COLO668 (cell line): ENCODE results near the gene REG1A.

Experiments used
- DNase-seq: peaks from one replicate; lab custom pipeline; 2025; ENCODE audit not compliant: unreplicated experiment; lab: John Stamatoyannopoulos, UW

REG1A gene

DNA sequence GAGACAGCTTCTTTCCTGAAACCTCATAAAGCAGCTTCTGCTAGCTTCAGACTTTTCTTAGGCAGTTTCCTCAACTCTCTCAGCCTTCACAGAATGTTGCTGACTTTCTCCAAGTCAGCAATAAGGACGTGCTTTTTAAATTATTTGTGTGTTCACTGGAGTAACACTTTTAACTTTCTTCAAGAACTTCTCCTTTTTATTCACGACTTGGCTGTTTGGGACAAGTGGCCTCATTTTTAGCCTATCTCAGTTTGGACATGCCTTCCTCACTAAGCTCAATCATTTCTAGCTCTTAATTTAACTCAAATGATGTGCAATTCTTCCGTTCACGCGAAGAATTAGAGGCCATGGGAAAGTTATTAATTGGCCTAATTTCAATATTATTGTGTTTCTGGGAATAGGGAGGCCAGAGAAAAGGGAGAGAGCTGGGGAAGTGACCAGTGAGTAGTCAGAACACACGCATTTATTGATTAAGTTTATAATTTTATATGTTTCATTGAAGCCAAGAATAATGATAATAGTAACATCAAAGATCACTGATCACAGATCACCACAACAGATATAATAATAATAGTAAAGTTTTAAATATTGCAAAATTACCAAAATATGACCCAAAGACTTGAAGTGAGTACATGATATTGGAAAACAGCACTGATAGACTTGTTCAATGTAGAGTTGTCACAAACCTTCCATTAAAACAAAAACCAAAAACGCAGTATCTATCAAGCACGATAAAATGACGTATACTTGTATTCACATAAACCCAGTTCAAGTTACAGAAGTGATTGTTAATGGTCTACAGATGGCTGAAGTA, 4.8 kb downstream of the REG1A start:
- no peak for DNase-seq

DNA sequence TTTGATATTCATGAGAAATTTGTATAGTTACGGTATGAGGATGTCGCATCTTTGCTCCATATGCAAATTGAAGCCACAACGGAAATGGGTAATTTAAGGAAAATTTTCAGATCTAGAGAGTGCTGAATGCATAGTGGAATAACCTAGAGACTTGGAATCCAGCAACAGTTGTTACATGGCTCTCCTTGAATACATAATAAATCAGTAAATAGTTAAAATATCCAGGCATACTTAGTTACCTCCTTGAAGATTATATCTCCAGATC, 5.4 kb downstream of the REG1A start:
- DNase-seq, result no peak

DNA sequence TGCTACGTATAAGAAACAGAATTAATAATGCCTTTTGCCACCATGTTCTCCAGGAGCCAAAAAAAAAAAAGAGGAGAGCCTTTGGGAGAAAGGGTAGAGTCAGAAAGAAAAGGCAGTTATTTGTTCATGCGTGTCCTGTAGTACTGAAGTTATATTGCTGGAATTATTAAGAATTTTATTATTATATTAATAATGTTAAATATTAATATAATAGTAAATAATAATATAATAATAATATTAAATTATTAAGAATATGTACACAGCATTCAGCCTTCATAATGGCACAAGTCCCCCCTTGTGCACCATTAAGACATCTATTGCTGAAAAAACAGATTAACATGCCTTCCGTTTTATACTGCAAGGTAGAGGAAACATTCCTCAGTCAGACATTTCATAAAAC, 8.1 kb downstream of the REG1A start:
- no peak for DNase-seq

- no peak for DNase-seq
Measured at GRCh38 chr2:79129260-79129659, 9.0 kb downstream of the REG1A start.

GRCh38 chr2:79129804-79130203, 9.5 kb downstream of the REG1A start:
- no peak for DNase-seq

DNA sequence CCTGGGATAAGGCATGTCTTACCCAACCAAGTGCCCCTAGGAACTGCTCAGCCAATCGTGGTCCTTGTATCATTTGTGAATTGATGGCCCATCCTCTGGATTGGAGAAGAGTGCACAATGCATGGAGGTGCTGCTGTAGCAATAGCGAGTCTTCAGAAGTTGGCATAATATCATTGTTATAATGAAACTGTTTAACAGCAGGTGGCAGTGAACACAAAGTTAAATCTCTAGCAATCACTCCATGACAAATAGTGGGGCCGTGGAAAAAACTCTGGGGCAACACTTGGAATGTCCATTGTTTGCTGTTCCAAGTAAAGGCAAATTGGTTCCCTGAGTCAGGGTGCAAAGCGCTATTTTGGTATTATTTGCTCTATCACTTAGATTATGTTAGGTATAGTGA, 11.4 kb downstream of the REG1A start:
- DNase-seq, result no peak

DNA sequence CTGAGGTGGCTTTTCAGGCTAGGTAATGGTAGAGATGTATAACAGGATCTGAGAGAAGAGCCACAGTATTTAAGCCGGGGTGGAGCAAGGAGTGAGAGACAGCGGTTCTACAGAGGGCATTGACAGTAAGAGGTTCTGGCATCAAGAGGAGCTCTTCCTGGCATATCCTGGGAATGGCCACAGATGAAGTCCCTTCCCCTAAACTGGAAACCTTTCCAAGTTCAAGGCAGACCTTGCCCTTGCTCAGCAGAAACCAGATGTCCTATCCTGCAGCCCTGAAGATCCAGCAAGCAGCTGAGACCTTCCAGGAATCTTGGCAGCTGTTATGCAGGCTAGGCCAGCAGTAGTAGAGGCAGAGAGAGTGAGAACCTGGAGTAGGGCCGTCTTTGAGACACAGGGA, 18.1 kb downstream of the REG1A start:
- no peak for DNase-seq

- DNase-seq, result no peak
Measured at GRCh38 chr2:79139423-79139822, 19.1 kb downstream of the REG1A start.

DNA sequence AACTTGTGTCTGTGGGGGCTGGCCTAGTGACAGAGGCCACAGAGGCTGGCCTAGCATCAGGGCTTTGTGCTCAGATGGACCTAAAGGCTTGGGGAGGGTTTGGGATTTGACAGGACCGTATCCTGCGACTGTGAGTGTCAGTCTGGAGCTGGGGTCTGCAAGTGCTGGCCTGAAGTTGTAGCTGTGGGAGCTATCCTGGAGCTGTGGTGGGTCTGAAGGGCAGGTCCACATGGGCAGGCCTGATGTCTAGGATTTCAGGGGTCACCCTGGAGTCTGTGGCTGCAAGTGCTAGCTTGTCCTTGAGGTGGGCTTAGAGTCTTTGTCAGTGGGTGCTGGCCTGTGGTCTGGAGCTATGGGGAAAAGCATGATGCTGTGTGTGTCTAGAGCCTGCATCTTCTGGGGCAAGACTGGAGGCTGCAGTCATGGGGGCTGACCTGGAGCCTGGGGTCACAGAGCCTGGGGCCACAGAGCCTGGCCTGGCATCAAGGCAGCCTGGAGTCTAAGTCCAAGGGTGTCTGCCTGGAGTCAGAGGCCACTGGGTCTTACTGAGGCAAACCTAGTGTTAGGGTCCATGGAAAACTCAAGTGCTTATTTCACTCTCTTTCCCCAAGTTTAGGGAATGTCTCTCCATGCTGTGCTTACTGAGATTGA, 35.7 kb downstream of the REG1A start:
- no peak for DNase-seq

DNA sequence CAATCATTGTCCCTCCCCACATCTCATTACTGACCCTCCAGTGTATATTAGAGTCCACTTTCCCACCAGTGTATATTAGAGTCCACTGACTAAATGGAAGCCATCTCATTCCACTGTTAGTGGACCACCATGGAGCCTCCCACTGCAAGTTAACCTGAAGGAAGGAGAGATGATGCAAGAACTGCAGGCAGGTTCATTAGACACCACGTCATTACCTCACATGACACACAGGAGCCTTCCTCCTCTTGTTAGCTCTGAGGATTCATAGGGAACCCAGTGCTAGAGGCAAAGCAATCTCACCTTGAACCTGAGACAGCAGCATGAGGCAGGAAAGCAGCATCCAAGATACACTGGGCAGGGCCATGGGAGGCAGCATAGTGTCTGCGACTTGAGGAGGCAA, 38.7 kb downstream of the REG1A start:
- no peak for DNase-seq

DNA sequence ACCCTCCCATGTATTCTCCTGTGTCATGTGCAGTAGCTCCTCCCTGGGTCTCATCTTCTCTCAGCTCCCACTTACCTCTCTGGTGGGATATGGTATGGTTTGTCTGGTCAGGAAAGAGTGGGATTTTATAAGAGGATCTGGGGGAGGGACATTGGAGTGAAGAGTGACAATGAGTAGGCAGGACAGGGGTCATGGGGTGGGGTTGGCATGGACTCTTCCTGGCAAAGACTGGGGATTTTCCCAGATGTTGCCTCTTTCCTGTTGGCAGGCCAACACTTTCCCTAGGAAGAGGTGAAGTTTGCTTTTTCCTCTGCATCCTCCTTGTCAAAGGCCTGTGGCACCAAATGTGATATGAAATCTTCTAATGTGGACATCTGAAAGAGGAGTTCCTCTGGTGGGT, 39.4 kb downstream of the REG1A start, which contains the start of gene REG3A:
TSS of gene REG3A (minus strand) at position 101 of the 400 bp plus-strand sequence. CDS start 348 bp downstream, outside the sequence.
- no peak for DNase-seq

DNA sequence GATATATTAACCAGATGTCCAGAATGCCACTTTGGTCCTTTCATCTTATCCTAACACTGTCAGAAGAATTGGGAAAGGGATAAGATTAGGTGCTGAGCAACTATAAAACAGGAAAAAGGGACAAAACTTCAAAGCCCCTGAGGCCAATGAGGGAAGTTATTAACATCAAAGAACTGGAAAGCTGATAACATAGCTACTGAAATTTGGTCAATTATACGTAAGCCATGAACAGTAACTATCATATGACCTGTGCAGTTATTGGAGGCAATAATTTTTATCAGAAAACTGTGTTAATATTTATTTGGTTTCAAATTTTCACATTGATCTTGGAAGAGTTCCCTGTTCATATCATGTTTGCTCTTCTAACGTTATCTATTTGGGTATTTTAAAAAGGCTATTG, 41.8 kb downstream of the REG1A start:
- no peak for DNase-seq

DNA sequence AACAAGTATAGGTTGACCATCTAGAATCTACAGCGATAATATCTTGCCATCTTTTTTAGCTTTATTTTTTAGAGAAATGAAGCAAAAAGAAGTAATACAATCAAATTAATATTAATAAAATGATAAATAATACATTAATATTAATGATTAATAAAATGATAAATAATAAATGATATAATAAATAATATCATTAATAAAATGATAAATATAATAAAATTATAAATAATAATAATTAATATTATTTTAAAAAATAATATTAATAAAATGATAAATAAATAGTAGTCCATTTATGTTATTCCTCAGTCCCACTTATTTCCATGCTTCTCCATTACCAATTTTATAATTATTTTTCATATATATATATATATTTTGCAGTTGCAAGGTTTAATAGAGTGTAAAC, 42.5 kb downstream of the REG1A start:
- DNase-seq, result no peak

GRCh38 chr2:79171348-79171958, 51.2 kb downstream of the REG1A start:
- DNase-seq, result no peak
